Ishikawa (cell line): ENCODE measurements around the gene CYP26A1.

ENCODE experiments used
- CEBPB ChIP-seq: IDR thresholded peaks from 2 replicates; pipeline ENCODE4 v1.6.1; 2012
- CREB1 ChIP-seq: IDR thresholded peaks from 2 replicates; pipeline ENCODE4 v1.6.1; 2012; ENCODE audit warnings: low read depth
- EGR1 ChIP-seq: IDR thresholded peaks from 2 replicates; pipeline ENCODE4 v1.6.1; 2012
- EP300 ChIP-seq: IDR thresholded peaks from 2 replicates; pipeline ENCODE4 v1.6.1; 2012; ENCODE audit warnings: borderline replicate concordance
- FOXM1 ChIP-seq: IDR thresholded peaks from 2 replicates; pipeline ENCODE4 v1.6.1; 2012; ENCODE audit warnings: low read depth, borderline replicate concordance
- MAX ChIP-seq: IDR thresholded peaks from 2 replicates; pipeline ENCODE4 v1.6.1; 2012
- NFIC ChIP-seq: IDR thresholded peaks from 2 replicates; pipeline ENCODE4 v1.6.1; 2012
- RAD21 ChIP-seq: IDR thresholded peaks from 2 replicates; pipeline ENCODE4 v1.6.1; 2012; ENCODE audit warnings: low read depth
- TAF1 ChIP-seq: IDR thresholded peaks from 2 replicates; pipeline ENCODE4 v1.6.1; 2012; ENCODE audit warnings: low read depth, mild to moderate bottlenecking
- TCF12 ChIP-seq: IDR thresholded peaks from 2 replicates; pipeline ENCODE4 v1.6.1; 2012; ENCODE audit warnings: low read depth
- TEAD4 ChIP-seq: IDR thresholded peaks from 2 replicates; pipeline ENCODE4 v1.6.1; 2012
- USF1 ChIP-seq: IDR thresholded peaks from 2 replicates; pipeline ENCODE4 v1.6.1; 2012
- YY1 ChIP-seq: IDR thresholded peaks from 2 replicates; pipeline ENCODE4 v1.6.1; 2012; ENCODE audit warnings: low read depth
- ZBTB7A ChIP-seq: IDR thresholded peaks from 2 replicates; pipeline ENCODE4 v1.6.1; 2012; ENCODE audit warnings: low read depth
- TF ChIP-seq, protein P1 (sequence below): IDR thresholded peaks from 2 replicates; pipeline ENCODE4 v1.6.1; 2012; ENCODE audit warnings: low read depth, mild to moderate bottlenecking

Gene CYP26A1

DNA sequence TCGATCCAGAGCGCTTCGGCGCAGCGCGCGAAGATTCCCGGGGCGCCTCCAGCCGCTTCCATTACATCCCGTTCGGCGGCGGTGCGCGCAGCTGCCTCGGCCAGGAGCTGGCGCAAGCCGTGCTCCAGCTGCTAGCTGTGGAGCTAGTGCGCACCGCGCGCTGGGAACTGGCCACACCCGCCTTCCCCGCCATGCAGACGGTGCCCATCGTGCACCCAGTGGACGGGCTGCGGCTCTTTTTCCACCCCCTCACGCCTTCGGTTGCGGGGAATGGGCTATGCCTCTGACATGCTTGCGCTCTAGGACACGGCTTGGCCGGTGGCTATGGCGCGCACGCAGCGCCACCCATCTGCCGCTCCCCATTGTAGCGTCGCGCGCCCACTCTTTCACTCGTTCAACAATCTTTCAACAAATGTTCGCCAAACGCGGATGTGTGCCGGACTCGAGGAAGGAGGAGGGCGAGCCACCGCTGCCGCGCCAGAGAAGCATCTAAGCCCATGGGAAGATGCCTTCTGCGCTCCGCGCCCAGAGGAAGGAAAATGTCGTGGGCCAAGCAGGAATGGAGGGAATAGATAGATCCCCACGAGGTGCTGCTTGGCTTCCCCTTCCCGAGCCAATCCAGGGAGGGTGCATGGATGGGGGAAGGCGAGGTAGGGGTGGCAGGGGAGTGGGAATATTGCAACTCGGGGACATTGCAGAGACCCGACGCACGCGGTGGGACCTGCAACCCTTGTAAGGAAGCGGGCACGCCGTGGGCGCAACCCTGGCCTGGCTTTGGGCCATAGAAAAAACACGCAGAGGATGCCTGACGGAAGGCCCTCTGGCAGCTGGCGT is 5.1 kb upstream of the CYP26A1 start:
- TF ChIP-seq CREB1 (no peak), USF1 (no peak), NFIC (no peak), MAX (no peak), CEBPB (no peak), EP300 (no peak)

GRCh38 chr10:93069245-93069561 is 4.5 kb upstream of the CYP26A1 start:
- TF ChIP-seq YY1 (no peak), NFIC (no peak), RAD21 (no peak), EGR1 (no peak), FOXM1 (no peak), ZBTB7A (no peak), CREB1 (no peak), TAF1 (no peak), USF1 (no peak), TEAD4 (no peak), MAX (no peak)
- TF ChIP-seq, protein P1, sequence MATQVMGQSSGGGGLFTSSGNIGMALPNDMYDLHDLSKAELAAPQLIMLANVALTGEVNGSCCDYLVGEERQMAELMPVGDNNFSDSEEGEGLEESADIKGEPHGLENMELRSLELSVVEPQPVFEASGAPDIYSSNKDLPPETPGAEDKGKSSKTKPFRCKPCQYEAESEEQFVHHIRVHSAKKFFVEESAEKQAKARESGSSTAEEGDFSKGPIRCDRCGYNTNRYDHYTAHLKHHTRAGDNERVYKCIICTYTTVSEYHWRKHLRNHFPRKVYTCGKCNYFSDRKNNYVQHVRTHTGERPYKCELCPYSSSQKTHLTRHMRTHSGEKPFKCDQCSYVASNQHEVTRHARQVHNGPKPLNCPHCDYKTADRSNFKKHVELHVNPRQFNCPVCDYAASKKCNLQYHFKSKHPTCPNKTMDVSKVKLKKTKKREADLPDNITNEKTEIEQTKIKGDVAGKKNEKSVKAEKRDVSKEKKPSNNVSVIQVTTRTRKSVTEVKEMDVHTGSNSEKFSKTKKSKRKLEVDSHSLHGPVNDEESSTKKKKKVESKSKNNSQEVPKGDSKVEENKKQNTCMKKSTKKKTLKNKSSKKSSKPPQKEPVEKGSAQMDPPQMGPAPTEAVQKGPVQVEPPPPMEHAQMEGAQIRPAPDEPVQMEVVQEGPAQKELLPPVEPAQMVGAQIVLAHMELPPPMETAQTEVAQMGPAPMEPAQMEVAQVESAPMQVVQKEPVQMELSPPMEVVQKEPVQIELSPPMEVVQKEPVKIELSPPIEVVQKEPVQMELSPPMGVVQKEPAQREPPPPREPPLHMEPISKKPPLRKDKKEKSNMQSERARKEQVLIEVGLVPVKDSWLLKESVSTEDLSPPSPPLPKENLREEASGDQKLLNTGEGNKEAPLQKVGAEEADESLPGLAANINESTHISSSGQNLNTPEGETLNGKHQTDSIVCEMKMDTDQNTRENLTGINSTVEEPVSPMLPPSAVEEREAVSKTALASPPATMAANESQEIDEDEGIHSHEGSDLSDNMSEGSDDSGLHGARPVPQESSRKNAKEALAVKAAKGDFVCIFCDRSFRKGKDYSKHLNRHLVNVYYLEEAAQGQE: no peak

DNA sequence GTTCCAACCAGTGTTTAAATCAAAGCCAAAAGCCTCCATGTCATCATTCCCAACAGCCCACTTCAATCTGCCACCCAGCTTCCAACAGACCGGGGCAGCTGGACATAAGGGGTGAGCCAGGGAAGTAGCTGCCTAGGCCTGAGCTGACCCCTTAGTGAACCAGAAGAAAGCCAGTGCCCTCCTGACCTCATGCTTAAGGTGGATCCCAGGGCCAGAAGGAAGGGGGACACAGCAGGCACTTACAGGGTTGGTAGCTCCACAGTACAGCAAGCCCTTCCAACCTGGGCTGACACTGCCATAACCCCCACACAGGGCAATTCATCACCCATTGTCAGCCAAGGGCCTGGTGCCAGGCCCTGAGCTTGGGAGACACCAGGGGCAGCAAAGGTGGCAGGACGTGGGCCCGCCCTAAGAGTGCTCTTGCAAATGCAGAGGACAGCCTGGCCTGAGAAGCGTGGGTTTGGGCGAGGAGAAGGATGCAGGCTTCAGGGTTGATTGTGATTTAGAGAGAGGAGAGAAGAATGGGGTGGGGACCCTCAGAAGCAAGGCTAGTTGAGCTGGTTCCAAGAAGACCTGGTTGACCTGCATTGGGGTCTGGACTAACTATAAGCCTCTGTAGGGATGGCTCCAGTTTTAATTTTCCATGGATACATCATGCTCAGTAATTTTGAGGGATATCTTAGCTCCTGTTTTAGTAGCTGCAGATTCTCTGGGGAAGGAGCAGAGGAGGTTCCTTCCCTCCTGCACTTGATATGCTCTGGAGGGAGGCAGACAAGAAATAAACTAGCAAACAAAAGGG is 3.1 kb upstream of the CYP26A1 start:
- TF ChIP-seq NFIC (no peak), YY1 (no peak), MAX (no peak), EP300 (no peak), TCF12 (no peak), CREB1 (no peak), FOXM1 (no peak)
- TF ChIP-seq, protein P1: no peak

- TF ChIP-seq CREB1: no peak
- TF ChIP-seq NFIC: no peak
- TF ChIP-seq CEBPB: no peak
- TF ChIP-seq ZBTB7A: no peak
- TF ChIP-seq YY1: no peak
- no peak for TF ChIP-seq FOXM1
- no peak for TF ChIP-seq RAD21
- no peak for TF ChIP-seq EGR1
- TF ChIP-seq USF1: no peak
Observed at GRCh38 chr10:93071177-93071472, 2.6 kb upstream of the CYP26A1 start.

- peak; percentile 54; the same call in 1 of the 2 replicates for TF ChIP-seq ZBTB7A
- TF ChIP-seq RAD21: peak; percentile 18; the same call in 1 of the 2 replicates
- TF ChIP-seq NFIC: no peak
- TF ChIP-seq CEBPB: no peak
- no peak for TF ChIP-seq FOXM1
- TF ChIP-seq TEAD4: no peak
- no peak for TF ChIP-seq EP300
- TF ChIP-seq YY1: no peak
- no peak for TF ChIP-seq CREB1
- no peak for TF ChIP-seq EGR1
- TF ChIP-seq, protein P1: peak; percentile 69
- TF ChIP-seq MAX: peak; percentile 32; the same call in 1 of the 2 replicates
- TF ChIP-seq USF1: no peak
- TF ChIP-seq TAF1: no peak
- no peak; the same call in 1 of the 2 replicates for TF ChIP-seq TCF12
Observed at GRCh38 chr10:93071674-93072224, 1.9 kb upstream of the CYP26A1 start.
